ENCODE data around the gene CDK2.

GRCh38 chr12:55963760-55964159 is 2.9 kb upstream of the CDK2 start:
- TF ChIP-seq CTCF (conservative IDR thresholded peaks at IDR 0.05; ENCODE audit: low read depth, low read length): no peak
- TF ChIP-seq MXI1 (IDR thresholded peaks at IDR 0.05; ENCODE audit: borderline replicate concordance, low read depth, low read length): no peak
- no peak for TF ChIP-seq ELK1 (IDR thresholded peaks at IDR 0.05; ENCODE audit: borderline replicate concordance, low read depth, low read length)
- no peak for TF ChIP-seq POLR2A (IDR thresholded peaks at IDR 0.05; ENCODE audit: low read depth, low read length)
- TF ChIP-seq RFX5 (IDR thresholded peaks at IDR 0.05; ENCODE audit: low read depth, low read length): no peak
- TF ChIP-seq SMC3 (IDR thresholded peaks at IDR 0.05; ENCODE audit: low read depth, low read length): no peak
- TF ChIP-seq CEBPB (IDR thresholded peaks at IDR 0.05; ENCODE audit: low read depth, low read length): no peak
- no peak for TF ChIP-seq RCOR1 (IDR thresholded peaks at IDR 0.05; ENCODE audit: insufficient replicate concordance, low read length)
